Psoas muscle (tissue), 8 donors: ENCODE results near the gene GRID1. TPM values are rescaled to one million over a fixed set of nuclear protein-coding genes. Genes with fewer than 3 reads are reported as not detected.

Experiments used
- ATAC-seq, 4 donors: fragments of 200-7000 bp; cut with Tn5 transposase; one replicate each; pipeline ENCODE4 v1.9.1; 2020; ENCODE audit warnings: moderate library complexity in 3 of 4, mild to moderate bottlenecking in 2 of 4
- DNase-seq, 2 donors: peaks; one replicate each; pipeline ENCODE4 v3.0.0-alpha.2; 2020
- H3K27ac ChIP-seq: fragments of 200-600 bp; one replicate; pipeline ENCODE4 v1.8.0; 2022
- H3K27me3 ChIP-seq, 3 donors: fragments of 200-600 bp in 1 of 3; one replicate each; pipeline versions ENCODE4 v1.6.1 to v1.8.0; 2013 to 2022; ENCODE audit warnings: low read length in 2 of 3, mild to moderate bottlenecking in 2 of 3, moderate library complexity in 1 of 3; ENCODE audit not compliant: insufficient read depth in 3 of 3
- H3K36me3 ChIP-seq, 2 donors: fragments of 200-600 bp in 1 of 2; one replicate each; pipeline versions ENCODE4 v1.6.1 to v1.8.0; 2013 to 2022; ENCODE audit warnings: low read depth in 1 of 2, mild to moderate bottlenecking in 1 of 2, moderate library complexity in 1 of 2; ENCODE audit not compliant: insufficient read depth in 1 of 2
- H3K4me1 ChIP-seq: fragments of 200-600 bp; one replicate; pipeline ENCODE4 v1.8.0; 2022
- H3K4me3 ChIP-seq: fragments of 200-600 bp; one replicate; pipeline ENCODE4 v1.8.0; 2022; ENCODE audit warnings: mild to moderate bottlenecking
- H3K9me3 ChIP-seq: fragments of 200-600 bp; one replicate; pipeline ENCODE4 v1.8.0; 2022
- CTCF ChIP-seq: fragments of 200-600 bp; IDR thresholded peaks from one replicate; pipeline ENCODE4 v1.8.0; 2022; ENCODE audit warnings: antibody characterized with exemption
- WGBS, 3 donors: extraction: QIAGEN DNeasy Blood & Tissue Kit; methylation state at CpG; one replicate each; pipeline versions ENCODE4 v1.1.6 to v1.1.7; 2013; 5-methylcytosine and 5-hydroxymethylcytosine counted together
- intact Hi-C, 2 donors: fragments of 100-400 bp; cut with DNase I; formaldehyde crosslinking; loops; one replicate each; pipeline versions ENCODE4 v1.11.0 to v1.14.2; 2022
- polyA plus RNA-seq, 3 donors: library from polyadenylated mRNA; stranded (reverse); fragments of 200-250 nt; gene quantifications; one replicate each; pipeline ENCODE4 v1.2.3, GENCODE V29; 2013
- total RNA-seq, 4 donors: library from RNA; stranded (reverse); fragmentation: NEBNext Ultra II Directional in 2 of 4; extraction: Animal tissue kit (Norgen Biotek cat#: 25700) in 2 of 4; gene quantifications; one replicate each; pipeline versions ENCODE4 v1.2.1 to v1.2.4, GENCODE V29; 2021 to 2023
- donor health status: healthy with polysubstance abuse.
- donor health status: DM: no; HTN: no; CAD: no; lungs with moderate emphysema.
- donor health status: Bipolar disorder and iron deficiency.
- donor health status: healthy.
- donor health status: DM: yes; HTN: yes; CAD: no.
- donor health status: DM: no; HTN: no; CAD: no.
- donor health status: DM: no; HTN: no; CAD: no.
- donor health status: DM: yes; HTN: yes; CAD: no.

GRID1 gene
- total and polyA plus RNA-seq, 7 donors = 0.17 to 0.56 (median 0.24) TPM

GRCh38 chr10:86215046-86215445 is 151.5 kb downstream of the GRID1 start:
- no peaks in the 10 kb centered on the region for H3K36me3 ChIP-seq
- DNase-seq = no peak
- no peak for ATAC-seq
- no peak overlapping the region for H3K4me3 ChIP-seq
- no peak for TF ChIP-seq CTCF
- no peaks in the 10 kb centered on the region for H3K4me1 ChIP-seq
- intact Hi-C loops = no loop called here
- 44 to 53% (median 46%) methylated on average over 4 of the region's 4 CpGs for WGBS, 3 donors
- H3K27ac ChIP-seq = no peak overlapping the region
- H3K27me3 ChIP-seq = no peaks in the 10 kb centered on the region
- H3K9me3 ChIP-seq = no peaks in the 10 kb centered on the region

- Histone ChIP-seq H3K27ac (no peak overlapping the region), H3K4me1 (no peaks in the 10 kb centered on the region), H3K4me3 (no peak overlapping the region), H3K36me3 (no peaks in the 10 kb centered on the region), H3K27me3 (no peaks in the 10 kb centered on the region), H3K9me3 (no peaks in the 10 kb centered on the region)
- DNase-seq (no peak), ATAC-seq (no peak)
- WGBS, 3 donors = 77 to 85% (median 84%) methylated on average over 7 of the region's 7 CpGs
- intact Hi-C loops = no loop called here
- TF ChIP-seq CTCF = no peak
Observed at GRCh38 chr10:86213148-86213547, 153.4 kb downstream of the GRID1 start.

GRCh38 chr10:86212391-86212700 is 154.2 kb downstream of the GRID1 start:
- no peaks in the 10 kb centered on the region for H3K27me3 ChIP-seq
- ATAC-seq = no peak
- intact Hi-C loops = no loop called here

GRCh38 chr10:86211691-86212390 is 154.8 kb downstream of the GRID1 start:
- no peak overlapping the region for H3K4me3 ChIP-seq
- no peaks in the 10 kb centered on the region for H3K4me1 ChIP-seq
- H3K27me3 ChIP-seq = no peaks in the 10 kb centered on the region
- intact Hi-C loops = no loop called here
- H3K9me3 ChIP-seq = no peaks in the 10 kb centered on the region
- H3K27ac ChIP-seq = no peak overlapping the region
- DNase-seq = peak in 1 of 2 donors; percentile 34
- 71 to 75% (median 72%) methylated on average over 8 of the region's 8 CpGs for WGBS, 3 donors
- no peak for TF ChIP-seq CTCF
- no peaks in the 10 kb centered on the region for H3K36me3 ChIP-seq
- no peak for ATAC-seq

More at GRCh38 chr10:86212391-86212700, 154.2 kb downstream of the GRID1 start:
- Histone ChIP-seq H3K4me1 (no peaks in the 10 kb centered on the region), H3K36me3 (no peaks in the 10 kb centered on the region), H3K4me3 (no peak overlapping the region), H3K9me3 (no peaks in the 10 kb centered on the region), H3K27ac (no peak overlapping the region)
- 59 to 66% (median 66%) methylated on average over 6 of the region's 6 CpGs for WGBS, 3 donors
- no peak for TF ChIP-seq CTCF
- DNase-seq = no peak

- H3K4me3 ChIP-seq = no peak overlapping the region
- no peaks in the 10 kb centered on the region for H3K27me3 ChIP-seq
- intact Hi-C loops = no loop called here
- WGBS, 3 donors = 44 to 52% (median 47%) methylated on average over 10 of the region's 10 CpGs
- no peak for TF ChIP-seq CTCF
- H3K9me3 ChIP-seq = no peaks in the 10 kb centered on the region
- no peak for DNase-seq
- no peaks in the 10 kb centered on the region for H3K4me1 ChIP-seq
- no peak overlapping the region for H3K27ac ChIP-seq
- no peaks in the 10 kb centered on the region for H3K36me3 ChIP-seq
- ATAC-seq = no peak
Observed at GRCh38 chr10:86210416-86210815, 156.2 kb downstream of the GRID1 start.
